Measurements from ENCODE around the gene TTLL8.

The TTLL8 gene

GRCh38 chr22:50040717-50041116 lies 17.4 kb downstream of the TTLL8 start:
- DNase-seq (ENCODE audit: low read depth) = no peak

- no peak for DNase-seq (ENCODE audit: low read depth)
These were observed 18.2 kb downstream of the TTLL8 start for GRCh38 chr22:50039669-50040443.

- no peak for DNase-seq (ENCODE audit: low read depth)
These were observed 21.9 kb downstream of the TTLL8 start for GRCh38 chr22:50035976-50036724.

- no peak for DNase-seq (ENCODE audit: low read depth)
These were observed 22.8 kb downstream of the TTLL8 start for GRCh38 chr22:50035131-50035881.

GRCh38 chr22:50034126-50035081 lies 23.7 kb downstream of the TTLL8 start:
- no peak for DNase-seq (ENCODE audit: low read depth)

- no peak for DNase-seq (ENCODE audit: low read depth)
These were observed 25.0 kb downstream of the TTLL8 start for GRCh38 chr22:50032941-50033601.

- DNase-seq (ENCODE audit: low read depth) = no peak
These were observed 25.8 kb downstream of the TTLL8 start for GRCh38 chr22:50032109-50032871.

GRCh38 chr22:50031189-50032091 lies 26.7 kb downstream of the TTLL8 start:
- no peak for DNase-seq (ENCODE audit: low read depth)

- peak; percentile 74 for DNase-seq (ENCODE audit: low read depth)
These were observed 27.6 kb downstream of the TTLL8 start for GRCh38 chr22:50030297-50031188.

GRCh38 chr22:50027639-50028537 lies 30.2 kb downstream of the TTLL8 start:
- DNase-seq (ENCODE audit: low read depth) = peak; percentile 57

- DNase-seq (ENCODE audit: low read depth) = no peak
These were observed 32.1 kb downstream of the TTLL8 start for GRCh38 chr22:50025993-50026392.

- no peak for DNase-seq (ENCODE audit: low read depth)
These were observed 35.8 kb downstream of the TTLL8 start for GRCh38 chr22:50022171-50022819.

- no peak for DNase-seq (ENCODE audit: low read depth)
These were observed 37.5 kb downstream of the TTLL8 start for GRCh38 chr22:50020606-50021005.

GRCh38 chr22:50019316-50019715 lies 38.8 kb downstream of the TTLL8 start:
- no peak for DNase-seq (ENCODE audit: low read depth)

GRCh38 chr22:50018608-50019285 lies 39.4 kb downstream of the TTLL8 start:
- no peak for DNase-seq (ENCODE audit: low read depth)

- no peak for DNase-seq (ENCODE audit: low read depth)
These were observed 40.3 kb downstream of the TTLL8 start for GRCh38 chr22:50017701-50018224.
